ENCODE results near the gene CDK14.
"Not testable (repeated sequence)": the region's sequence is repeated elsewhere in the genome, so short reads cannot be mapped to it uniquely, and the experiment has no call there.

CDK14 gene

GRCh38 chr7:90879924-90880323 is 283.8 kb downstream of the CDK14 start:
- DNase-seq (ENCODE audit: extremely low read depth in 1 of 2, low read depth in 1 of 2) = no peak

GRCh38 chr7:90886416-90886815 is 290.3 kb downstream of the CDK14 start:
- DNase-seq (ENCODE audit: extremely low read depth in 1 of 2, low read depth in 1 of 2) = no peak

- DNase-seq (ENCODE audit: extremely low read depth in 1 of 2, low read depth in 1 of 2) = no peak
These were observed 293.1 kb downstream of the CDK14 start for GRCh38 chr7:90889210-90889609.

- no peak for DNase-seq (ENCODE audit: extremely low read depth in 1 of 2, low read depth in 1 of 2)
These were observed 293.5 kb downstream of the CDK14 start for GRCh38 chr7:90889644-90890043.

GRCh38 chr7:90891529-90891928 is 295.4 kb downstream of the CDK14 start:
- no peak for DNase-seq (ENCODE audit: extremely low read depth in 1 of 2, low read depth in 1 of 2)

- DNase-seq (ENCODE audit: extremely low read depth in 1 of 2, low read depth in 1 of 2) = no peak
These were observed 296.1 kb downstream of the CDK14 start for GRCh38 chr7:90892213-90892612.

GRCh38 chr7:90894122-90894521 is 298.0 kb downstream of the CDK14 start:
- no peak for DNase-seq (ENCODE audit: extremely low read depth in 1 of 2, low read depth in 1 of 2)

- no peak for DNase-seq (ENCODE audit: extremely low read depth in 1 of 2, low read depth in 1 of 2)
These were observed 300.3 kb downstream of the CDK14 start for GRCh38 chr7:90896458-90896857.

- no peak for DNase-seq (ENCODE audit: extremely low read depth in 1 of 2, low read depth in 1 of 2)
These were observed 301.9 kb downstream of the CDK14 start for GRCh38 chr7:90897961-90898469.

GRCh38 chr7:90900628-90901356 is 304.7 kb downstream of the CDK14 start:
- no peak for DNase-seq (ENCODE audit: extremely low read depth in 1 of 2, low read depth in 1 of 2)

GRCh38 chr7:90903841-90904240 is 307.7 kb downstream of the CDK14 start:
- DNase-seq (ENCODE audit: extremely low read depth in 1 of 2, low read depth in 1 of 2) = no peak

GRCh38 chr7:90910136-90910535 is 314.0 kb downstream of the CDK14 start:
- no peak for DNase-seq (ENCODE audit: extremely low read depth in 1 of 2, low read depth in 1 of 2)

GRCh38 chr7:90916319-90916718 is 320.2 kb downstream of the CDK14 start:
- DNase-seq (ENCODE audit: extremely low read depth in 1 of 2, low read depth in 1 of 2) = no peak

GRCh38 chr7:90917539-90917938 is 321.4 kb downstream of the CDK14 start:
- no peak for DNase-seq (ENCODE audit: extremely low read depth in 1 of 2, low read depth in 1 of 2)

GRCh38 chr7:90918303-90918702 is 322.2 kb downstream of the CDK14 start:
- no peak for DNase-seq (ENCODE audit: extremely low read depth in 1 of 2, low read depth in 1 of 2)

GRCh38 chr7:90919816-90920215 is 323.7 kb downstream of the CDK14 start:
- DNase-seq (ENCODE audit: extremely low read depth in 1 of 2, low read depth in 1 of 2) = no peak

- DNase-seq (ENCODE audit: extremely low read depth in 1 of 2, low read depth in 1 of 2) = no peak
These were observed 324.2 kb downstream of the CDK14 start for GRCh38 chr7:90920336-90920735.

- no peak for DNase-seq (ENCODE audit: extremely low read depth in 1 of 2, low read depth in 1 of 2)
These were observed 327.4 kb downstream of the CDK14 start for GRCh38 chr7:90923541-90923997.

GRCh38 chr7:90928700-90929424 is 332.7 kb downstream of the CDK14 start:
- not testable (repeated sequence) for DNase-seq (ENCODE audit: extremely low read depth in 1 of 2, low read depth in 1 of 2)

GRCh38 chr7:90931986-90932916 is 336.1 kb downstream of the CDK14 start:
- no peak for DNase-seq (ENCODE audit: extremely low read depth in 1 of 2, low read depth in 1 of 2)

GRCh38 chr7:90933041-90933440 is 336.9 kb downstream of the CDK14 start:
- DNase-seq (ENCODE audit: extremely low read depth in 1 of 2, low read depth in 1 of 2) = no peak

Measured in activated CD8-positive, alpha-beta memory T cell treated with anti-CD3 and anti-CD28 coated beads for 1 hour (primary cell).